Testis (tissue), 2 donors: ENCODE results near the gene TBC1D22A.

Experiments used
- POLR2A ChIP-seq: fragments of 450-650 bp; IDR thresholded peaks from one replicate; pipeline ENCODE4 v1.6.1; 2017; ENCODE audit warnings: antibody characterized with exemption, mild to moderate bottlenecking, moderate library complexity
- TF ChIP-seq, protein P1 (sequence below), 3 experiments: fragments of 450-650 bp in 2 of 3; fragments of 200-600 bp in 1 of 3; sonication (generic) in 1 of 3; IDR thresholded peaks; one replicate each; pipeline ENCODE4 v1.5.1; 2016 to 2019; ENCODE audit warnings: antibody characterized with exemption in 3 of 3, mild to moderate bottlenecking in 2 of 3, moderate library complexity in 1 of 3

- TF ChIP-seq, protein P1, sequence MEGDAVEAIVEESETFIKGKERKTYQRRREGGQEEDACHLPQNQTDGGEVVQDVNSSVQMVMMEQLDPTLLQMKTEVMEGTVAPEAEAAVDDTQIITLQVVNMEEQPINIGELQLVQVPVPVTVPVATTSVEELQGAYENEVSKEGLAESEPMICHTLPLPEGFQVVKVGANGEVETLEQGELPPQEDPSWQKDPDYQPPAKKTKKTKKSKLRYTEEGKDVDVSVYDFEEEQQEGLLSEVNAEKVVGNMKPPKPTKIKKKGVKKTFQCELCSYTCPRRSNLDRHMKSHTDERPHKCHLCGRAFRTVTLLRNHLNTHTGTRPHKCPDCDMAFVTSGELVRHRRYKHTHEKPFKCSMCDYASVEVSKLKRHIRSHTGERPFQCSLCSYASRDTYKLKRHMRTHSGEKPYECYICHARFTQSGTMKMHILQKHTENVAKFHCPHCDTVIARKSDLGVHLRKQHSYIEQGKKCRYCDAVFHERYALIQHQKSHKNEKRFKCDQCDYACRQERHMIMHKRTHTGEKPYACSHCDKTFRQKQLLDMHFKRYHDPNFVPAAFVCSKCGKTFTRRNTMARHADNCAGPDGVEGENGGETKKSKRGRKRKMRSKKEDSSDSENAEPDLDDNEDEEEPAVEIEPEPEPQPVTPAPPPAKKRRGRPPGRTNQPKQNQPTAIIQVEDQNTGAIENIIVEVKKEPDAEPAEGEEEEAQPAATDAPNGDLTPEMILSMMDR (IDR thresholded peaks at IDR 0.05) = no peak
- no peak for TF ChIP-seq POLR2A
Measured at GRCh38 chr22:47152236-47152635, 389.8 kb downstream of the TBC1D22A start.
